ENCODE results near the gene ADCY1. TPM values are rescaled to one million over a fixed set of nuclear protein-coding genes. Genes with fewer than 3 reads are reported as not detected.

The ADCY1 gene
- total RNA-seq, 1 experiment from 2014 or later, result 0.71 TPM

DNA sequence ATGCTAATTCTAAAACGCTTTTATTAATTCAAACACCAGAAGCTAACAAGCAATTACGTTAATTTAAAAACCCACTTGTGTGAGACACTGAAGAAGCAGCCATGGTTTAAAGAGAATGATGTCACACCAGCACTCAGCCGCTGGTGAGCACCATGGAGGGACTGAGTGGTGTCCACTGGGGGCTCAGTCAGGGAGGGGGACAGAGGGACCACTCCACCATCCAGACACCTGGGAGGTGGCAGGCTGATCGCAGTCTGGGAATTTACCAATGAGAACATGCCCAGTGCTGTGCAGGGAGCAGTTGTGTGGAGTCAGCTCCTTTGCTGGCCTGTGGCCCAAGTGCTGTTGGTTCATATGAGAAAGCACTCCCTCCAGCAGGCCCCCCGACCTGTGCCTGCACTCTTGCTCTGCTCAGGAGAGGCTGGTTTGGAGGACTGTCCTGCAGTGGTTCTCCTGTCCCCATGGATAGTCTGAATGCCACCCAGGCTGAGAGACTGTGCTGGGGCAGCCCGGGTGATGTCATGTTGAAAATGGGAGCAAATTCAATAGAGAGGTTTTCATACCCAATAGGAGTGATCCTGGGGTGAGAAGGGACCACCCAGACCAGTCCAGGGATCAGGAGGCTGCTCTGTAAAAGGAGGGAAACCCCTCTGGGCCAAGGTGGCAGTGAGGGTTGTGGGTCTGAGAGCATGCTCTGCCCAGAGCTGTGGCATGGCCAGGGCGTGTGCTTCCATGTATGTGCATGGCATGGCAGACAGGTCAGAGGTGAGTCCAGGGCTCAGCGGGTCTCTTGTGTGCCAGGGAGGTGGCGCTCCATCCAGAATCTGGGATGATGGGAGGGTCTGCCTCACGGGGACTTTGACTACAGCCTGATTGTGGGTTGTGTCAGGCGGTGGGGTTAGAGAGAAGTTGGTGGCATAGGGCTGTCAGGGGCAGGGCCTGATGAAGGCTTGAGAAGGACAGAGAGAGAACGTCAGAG lies 12.7 kb downstream of the ADCY1 start:
- DNase-seq (ENCODE audit: low spot score), result no peak
- intact Hi-C loops (cut with micrococcal nuclease; ENCODE audit: unreplicated experiment), result no loop called here
- no peak overlapping the region for H3K27ac ChIP-seq (ENCODE audit: low read depth, low read length, poor library complexity, severe bottlenecking)
- H3K36me3 ChIP-seq (ENCODE audit: insufficient read depth, low read length, poor library complexity, severe bottlenecking), result no peaks in the 10 kb centered on the region
- H3K27me3 ChIP-seq (replicated peaks; ENCODE audit: insufficient read depth, low read depth, low read length, poor library complexity), result no peaks in the 10 kb centered on the region
- no peak overlapping the region for H3K4me3 ChIP-seq (ENCODE audit: low read depth, low read length, poor library complexity, severe bottlenecking)
- ChIA-PET CTCF (no interaction called here), POLR2A (ENCODE audit: low non-redundant PET) (no interaction called here)
- no peaks in the 10 kb centered on the region for H3K4me1 ChIP-seq (ENCODE audit: insufficient read depth, low read length, poor library complexity, severe bottlenecking)
- BruUV-seq (replicated peaks), result no TSS peak
- H3K9me3 ChIP-seq (ENCODE audit: low read depth, low read length, poor library complexity, severe bottlenecking), result no peaks in the 10 kb centered on the region
- TF ChIP-seq, protein P1, sequence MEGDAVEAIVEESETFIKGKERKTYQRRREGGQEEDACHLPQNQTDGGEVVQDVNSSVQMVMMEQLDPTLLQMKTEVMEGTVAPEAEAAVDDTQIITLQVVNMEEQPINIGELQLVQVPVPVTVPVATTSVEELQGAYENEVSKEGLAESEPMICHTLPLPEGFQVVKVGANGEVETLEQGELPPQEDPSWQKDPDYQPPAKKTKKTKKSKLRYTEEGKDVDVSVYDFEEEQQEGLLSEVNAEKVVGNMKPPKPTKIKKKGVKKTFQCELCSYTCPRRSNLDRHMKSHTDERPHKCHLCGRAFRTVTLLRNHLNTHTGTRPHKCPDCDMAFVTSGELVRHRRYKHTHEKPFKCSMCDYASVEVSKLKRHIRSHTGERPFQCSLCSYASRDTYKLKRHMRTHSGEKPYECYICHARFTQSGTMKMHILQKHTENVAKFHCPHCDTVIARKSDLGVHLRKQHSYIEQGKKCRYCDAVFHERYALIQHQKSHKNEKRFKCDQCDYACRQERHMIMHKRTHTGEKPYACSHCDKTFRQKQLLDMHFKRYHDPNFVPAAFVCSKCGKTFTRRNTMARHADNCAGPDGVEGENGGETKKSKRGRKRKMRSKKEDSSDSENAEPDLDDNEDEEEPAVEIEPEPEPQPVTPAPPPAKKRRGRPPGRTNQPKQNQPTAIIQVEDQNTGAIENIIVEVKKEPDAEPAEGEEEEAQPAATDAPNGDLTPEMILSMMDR (conservative IDR thresholded peaks at IDR 0.05; ENCODE audit: low read depth, low read length), result no peak
- TF ChIP-seq EZH2 (IDR thresholded peaks at IDR 0.05; ENCODE audit: borderline replicate concordance, low read depth, low read length, poor library complexity, severe bottlenecking), result no peak

DNA sequence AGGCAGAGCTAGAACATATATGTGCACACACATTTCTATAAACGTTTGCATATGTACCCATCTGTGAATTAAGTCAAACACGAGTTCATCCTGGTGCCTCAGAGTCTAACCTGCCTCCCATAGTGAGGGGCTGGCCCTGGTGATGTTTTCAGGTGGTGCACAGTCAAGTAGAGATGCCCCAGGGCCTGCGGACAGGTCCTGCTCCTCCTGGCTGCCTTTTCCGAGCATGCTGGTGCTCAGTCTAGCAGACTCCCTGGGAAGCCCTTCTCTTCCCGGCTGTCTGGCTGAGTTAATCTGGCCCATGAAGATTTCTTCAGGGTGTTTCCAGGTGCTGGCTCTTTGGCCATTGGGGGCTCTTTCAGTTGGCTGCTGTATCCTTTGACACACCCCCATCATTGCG lies 14.3 kb downstream of the ADCY1 start:
- CTCF ChIA-PET, result no interaction called here
- no peaks in the 10 kb centered on the region for H3K27me3 ChIP-seq (replicated peaks; ENCODE audit: insufficient read depth, low read depth, low read length, poor library complexity)
- H3K9me3 ChIP-seq (ENCODE audit: low read depth, low read length, poor library complexity, severe bottlenecking), result no peaks in the 10 kb centered on the region
- intact Hi-C loops (cut with micrococcal nuclease; ENCODE audit: unreplicated experiment), result no loop called here
- no peak for TF ChIP-seq EZH2 (IDR thresholded peaks at IDR 0.05; ENCODE audit: borderline replicate concordance, low read depth, low read length, poor library complexity, severe bottlenecking)
- TF ChIP-seq, protein P1 (conservative IDR thresholded peaks at IDR 0.05; ENCODE audit: low read depth, low read length), result no peak
- POLR2A ChIA-PET (ENCODE audit: low non-redundant PET), result no interaction called here
- H3K4me1 ChIP-seq (ENCODE audit: insufficient read depth, low read length, poor library complexity, severe bottlenecking), result no peaks in the 10 kb centered on the region
- no TSS peak for BruUV-seq (replicated peaks)
- no peak for DNase-seq (ENCODE audit: low spot score)
- no peak overlapping the region for H3K27ac ChIP-seq (ENCODE audit: low read depth, low read length, poor library complexity, severe bottlenecking)
- H3K36me3 ChIP-seq (ENCODE audit: insufficient read depth, low read length, poor library complexity, severe bottlenecking), result no peaks in the 10 kb centered on the region
- H3K4me3 ChIP-seq (ENCODE audit: low read depth, low read length, poor library complexity, severe bottlenecking), result no peak overlapping the region

DNA sequence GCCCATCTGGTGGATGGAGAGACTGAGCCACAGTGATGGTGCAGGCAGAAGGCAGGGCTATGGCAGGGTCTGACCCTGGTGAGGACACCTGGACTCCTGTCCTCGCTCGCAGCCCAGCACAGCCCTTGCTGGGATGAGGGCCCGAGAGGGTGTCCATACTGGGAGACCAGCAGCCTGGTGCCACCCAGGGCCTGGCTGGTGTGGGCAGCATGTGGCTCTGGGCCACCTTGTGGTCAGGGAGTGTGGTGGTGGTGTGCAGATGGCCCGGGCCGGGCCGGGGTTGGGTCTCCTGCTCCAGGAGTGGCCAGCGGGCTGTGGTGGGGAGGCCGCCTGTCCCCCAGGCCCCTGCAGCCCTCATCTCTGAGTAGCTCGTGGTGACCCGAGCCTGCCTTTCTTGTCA lies 14.9 kb downstream of the ADCY1 start:
- POLR2A ChIA-PET (ENCODE audit: low non-redundant PET), result no interaction called here

More for the DNA sequence above, 14.9 kb downstream of the ADCY1 start:
- Histone ChIP-seq H3K4me3 (ENCODE audit: low read depth, low read length, poor library complexity, severe bottlenecking) (no peak overlapping the region), H3K9me3 (ENCODE audit: low read depth, low read length, poor library complexity, severe bottlenecking) (no peaks in the 10 kb centered on the region), H3K36me3 (ENCODE audit: insufficient read depth, low read length, poor library complexity, severe bottlenecking) (no peaks in the 10 kb centered on the region), H3K27me3 (replicated peaks; ENCODE audit: insufficient read depth, low read depth, low read length, poor library complexity) (no peaks in the 10 kb centered on the region), H3K27ac (ENCODE audit: low read depth, low read length, poor library complexity, severe bottlenecking) (no peak overlapping the region), H3K4me1 (ENCODE audit: insufficient read depth, low read length, poor library complexity, severe bottlenecking) (no peaks in the 10 kb centered on the region)
- BruUV-seq (replicated peaks), result no TSS peak
- no peak for TF ChIP-seq EZH2 (IDR thresholded peaks at IDR 0.05; ENCODE audit: borderline replicate concordance, low read depth, low read length, poor library complexity, severe bottlenecking)
- TF ChIP-seq, protein P1 (conservative IDR thresholded peaks at IDR 0.05; ENCODE audit: low read depth, low read length), result no peak
- intact Hi-C loops (cut with micrococcal nuclease; ENCODE audit: unreplicated experiment), result no loop called here
- no peak for DNase-seq (ENCODE audit: low spot score)
- CTCF ChIA-PET, result no interaction called here

Data from A673 (cell line).